ENCODE data around the gene LRRIQ4.
A peak's percentile ranks its signal among the peaks of the same experiment; 100 is the strongest.

Gene LRRIQ4

DNA sequence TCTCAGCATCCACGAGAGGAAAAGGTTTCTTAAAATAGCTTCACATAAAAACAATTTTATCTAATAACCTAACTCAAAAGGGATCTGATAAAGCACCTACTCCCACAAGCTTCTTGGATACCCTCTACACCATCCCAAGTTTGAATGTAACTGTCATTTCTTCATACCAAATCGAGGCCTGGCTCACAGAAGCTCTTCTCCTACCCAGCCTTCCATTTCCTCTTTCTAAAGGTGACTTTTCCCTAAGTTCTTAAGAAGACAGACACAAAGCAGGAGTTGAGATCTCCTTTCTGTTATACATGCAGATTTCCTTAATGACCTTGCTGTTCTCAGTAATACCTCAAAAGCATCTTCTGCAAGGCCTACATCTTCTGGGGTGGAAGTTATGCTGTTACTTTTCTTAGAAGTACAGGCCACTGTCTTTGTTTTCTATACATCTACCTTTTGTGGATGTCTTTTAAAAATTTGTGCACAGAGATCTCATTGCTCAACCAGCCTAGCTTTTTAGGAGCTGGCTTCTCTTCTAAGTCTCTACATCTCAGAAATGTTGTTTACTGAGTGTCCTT, 3.4 kb upstream of the LRRIQ4 start:
- no peak for DNase-seq (ENCODE audit: low read depth in 3 of 3)

DNA sequence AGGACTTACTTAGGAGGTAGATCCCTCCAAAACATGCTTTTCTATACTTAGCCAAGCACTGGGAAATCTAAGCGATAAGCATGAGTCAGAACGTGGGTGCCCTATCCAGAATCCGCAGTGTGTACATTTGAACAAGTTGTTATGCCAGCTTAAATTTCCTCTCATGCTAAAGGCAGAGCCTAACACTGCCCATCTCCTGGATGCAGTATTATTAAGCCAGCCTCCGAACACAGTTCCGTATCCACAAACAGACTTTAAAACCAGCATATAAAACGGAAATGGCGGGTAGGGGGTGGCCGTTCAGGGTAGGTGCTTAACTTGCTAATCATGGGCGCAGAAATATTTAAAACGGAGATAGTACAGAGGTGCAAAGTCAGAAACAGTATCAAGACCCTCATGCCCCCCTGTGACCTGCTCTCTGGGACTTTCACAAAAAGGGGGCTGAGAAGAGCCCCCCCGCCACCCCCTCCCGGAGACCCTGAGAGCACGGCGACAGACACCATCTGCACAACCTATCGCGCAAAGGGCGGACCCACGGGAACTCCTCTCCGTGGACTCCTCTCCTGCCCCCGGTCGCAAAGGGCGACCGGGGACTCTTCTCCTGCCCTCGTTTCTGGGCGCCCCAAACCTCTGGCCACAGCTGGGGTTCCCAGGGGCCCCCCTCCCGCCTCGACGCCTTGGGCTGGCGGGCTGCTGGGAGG, 889 bp upstream of the LRRIQ4 start:
- DNase-seq (ENCODE audit: low read depth in 3 of 3), result no peak

DNA sequence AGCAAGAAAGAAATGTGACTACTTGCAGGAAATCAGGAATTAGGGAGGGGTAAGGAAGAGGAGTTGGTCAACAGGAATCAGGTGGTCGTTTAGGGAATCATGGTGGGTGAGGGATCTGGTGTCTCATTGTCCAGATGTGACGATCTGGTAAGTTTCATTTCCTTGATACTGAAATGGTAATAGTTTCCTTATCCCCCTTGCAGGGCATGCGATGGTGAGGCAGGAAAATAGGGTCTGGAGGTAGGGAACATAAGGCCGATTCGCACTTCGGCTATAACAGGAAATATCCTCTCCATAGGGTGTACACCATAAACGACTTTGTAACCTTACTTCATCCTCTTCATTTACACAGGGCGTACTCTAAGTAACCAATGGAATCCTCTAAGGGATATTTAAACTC, 608 bp downstream of the LRRIQ4 start:
- no peak for DNase-seq (ENCODE audit: low read depth in 3 of 3)

DNA sequence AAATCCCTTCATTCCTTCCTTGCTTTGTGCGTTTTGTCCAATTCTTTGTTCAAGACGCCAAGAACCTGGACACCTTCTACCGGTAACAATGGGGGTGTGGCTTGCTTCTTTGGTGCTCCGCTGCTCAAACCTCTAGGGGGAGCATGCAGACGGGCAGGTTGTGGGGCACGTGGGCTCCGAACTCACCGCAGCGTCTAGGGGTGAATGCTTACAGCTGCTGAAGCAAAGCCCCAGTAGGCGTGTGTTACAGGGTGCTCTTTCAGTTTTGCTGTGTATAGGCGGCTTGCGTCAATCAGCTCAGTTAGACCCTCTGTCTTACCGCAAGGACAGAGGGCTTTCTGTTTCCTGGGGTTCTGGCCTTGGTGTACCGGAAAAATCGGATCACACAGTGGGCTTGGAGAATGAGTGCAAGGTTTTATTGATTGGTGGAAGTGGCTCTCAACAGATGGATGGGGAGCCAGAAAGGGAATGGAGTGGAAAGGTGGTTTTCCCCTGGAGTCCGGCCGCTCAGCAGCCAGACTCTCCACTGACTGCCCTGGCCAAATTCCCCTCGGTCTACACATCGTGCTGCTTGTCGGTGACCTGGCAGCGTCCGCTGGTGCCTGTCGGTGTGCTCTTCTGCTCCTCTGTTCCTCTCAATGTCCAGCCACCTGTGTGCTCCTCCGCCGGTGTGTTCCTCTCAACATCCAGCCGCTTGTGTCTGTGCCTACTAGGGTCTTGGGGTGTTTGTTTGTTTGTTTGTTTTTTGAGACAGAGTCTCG, 1.3 kb downstream of the LRRIQ4 start:
- peak; percentile 45 to 70 (median 45) for DNase-seq (ENCODE audit: low read depth in 3 of 3)

DNA sequence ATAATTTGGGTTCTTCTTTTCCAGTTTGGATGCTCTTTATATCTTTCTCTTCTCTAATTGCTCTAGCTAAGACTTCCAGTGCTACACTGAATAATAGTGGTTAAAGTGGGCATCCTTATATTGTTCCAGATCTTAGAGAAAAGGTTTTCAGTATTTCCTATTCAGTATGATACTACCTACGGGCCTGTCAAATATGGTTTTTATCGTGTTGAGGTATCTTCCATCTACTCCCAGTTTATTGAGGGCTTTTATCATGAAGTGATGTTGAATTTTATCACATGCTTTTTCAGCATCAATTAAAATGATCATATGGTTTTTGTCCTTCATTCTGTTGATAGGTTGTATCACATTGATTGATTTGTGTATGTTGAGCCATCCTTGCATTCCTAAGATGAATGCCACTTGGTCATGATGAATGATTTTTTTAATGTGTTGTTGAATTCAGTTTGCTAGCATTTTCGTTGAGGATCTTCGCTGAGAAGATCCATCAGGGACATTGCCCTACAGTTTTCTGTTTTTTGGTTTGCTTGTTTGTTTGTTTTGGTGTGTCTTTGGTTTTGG, 3.0 kb downstream of the LRRIQ4 start:
- DNase-seq (ENCODE audit: low read depth in 3 of 3), result no peak

DNA sequence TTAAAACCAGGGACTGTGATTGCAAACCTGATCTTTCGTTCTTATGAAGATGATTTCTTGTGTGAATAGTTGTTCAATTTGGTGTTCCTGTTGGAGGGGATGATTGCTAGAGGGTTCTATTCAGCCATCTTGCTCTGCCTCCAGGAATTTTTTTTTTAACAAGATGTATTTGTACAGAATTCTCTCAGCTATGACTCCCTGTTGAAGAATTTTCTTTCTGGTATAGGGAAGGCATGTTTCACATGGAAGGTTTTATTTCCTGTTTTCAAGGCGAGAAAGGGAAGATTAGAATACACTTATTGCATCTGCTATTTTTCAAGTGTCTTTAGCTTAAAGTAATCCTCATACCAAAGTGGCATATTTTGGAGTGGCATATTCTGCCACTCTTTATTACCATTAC, 5.6 kb downstream of the LRRIQ4 start:
- no peak for DNase-seq (ENCODE audit: low read depth in 3 of 3)

DNA sequence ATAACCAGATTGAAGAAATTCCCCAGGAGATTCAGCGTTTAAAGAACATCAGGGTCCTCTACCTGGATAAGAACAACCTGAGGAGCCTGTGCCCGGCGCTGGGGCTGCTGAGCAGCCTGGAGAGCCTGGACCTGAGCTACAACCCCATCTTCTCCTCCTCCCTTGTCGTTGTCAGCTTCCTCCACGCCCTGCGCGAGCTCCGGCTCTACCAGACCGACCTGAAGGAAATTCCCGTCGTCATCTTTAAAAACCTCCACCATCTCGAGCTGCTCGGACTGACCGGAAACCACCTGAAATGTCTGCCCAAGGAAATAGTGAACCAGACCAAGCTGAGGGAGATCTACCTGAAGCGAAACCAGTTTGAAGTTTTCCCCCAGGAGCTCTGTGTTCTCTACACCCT, 9.4 kb downstream of the LRRIQ4 start:
- no peak for DNase-seq (ENCODE audit: low read depth in 3 of 3)

DNA sequence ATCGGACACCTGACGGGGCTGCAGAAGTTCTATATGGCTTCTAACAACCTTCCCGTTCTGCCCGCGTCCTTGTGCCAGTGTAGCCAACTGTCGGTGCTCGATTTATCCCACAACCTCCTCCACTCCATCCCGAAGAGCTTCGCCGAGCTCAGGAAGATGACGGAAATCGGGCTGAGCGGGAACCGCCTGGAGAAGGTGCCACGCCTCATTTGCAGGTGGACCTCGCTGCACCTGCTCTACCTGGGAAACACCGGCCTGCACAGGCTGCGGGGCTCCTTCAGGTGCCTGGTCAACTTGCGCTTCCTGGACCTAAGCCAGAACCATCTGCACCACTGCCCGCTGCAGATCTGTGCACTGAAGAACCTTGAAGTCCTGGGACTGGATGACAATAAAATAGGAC, 9.9 kb downstream of the LRRIQ4 start:
- DNase-seq (ENCODE audit: low read depth in 3 of 3), result no peak

DNA sequence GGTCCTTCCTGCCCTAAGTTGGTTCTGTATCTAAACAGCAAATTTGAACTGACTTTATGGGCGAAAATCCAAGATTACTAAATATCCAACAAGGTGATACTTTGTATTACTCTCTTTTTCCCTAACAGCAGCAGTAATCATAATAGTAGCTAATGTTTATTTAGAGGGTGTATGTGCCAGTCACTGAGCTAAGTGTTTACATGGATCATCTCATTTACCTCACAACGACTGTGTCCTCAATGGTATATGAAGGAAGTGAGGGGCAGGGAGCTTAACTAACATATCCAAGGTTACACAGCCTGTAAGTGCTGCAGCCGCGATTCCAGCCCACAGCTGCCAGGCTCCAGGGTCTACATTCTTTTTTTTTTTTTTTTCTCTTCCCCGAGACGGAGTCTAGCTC, 10.3 kb downstream of the LRRIQ4 start:
- DNase-seq (ENCODE audit: low read depth in 3 of 3), result no peak

DNA sequence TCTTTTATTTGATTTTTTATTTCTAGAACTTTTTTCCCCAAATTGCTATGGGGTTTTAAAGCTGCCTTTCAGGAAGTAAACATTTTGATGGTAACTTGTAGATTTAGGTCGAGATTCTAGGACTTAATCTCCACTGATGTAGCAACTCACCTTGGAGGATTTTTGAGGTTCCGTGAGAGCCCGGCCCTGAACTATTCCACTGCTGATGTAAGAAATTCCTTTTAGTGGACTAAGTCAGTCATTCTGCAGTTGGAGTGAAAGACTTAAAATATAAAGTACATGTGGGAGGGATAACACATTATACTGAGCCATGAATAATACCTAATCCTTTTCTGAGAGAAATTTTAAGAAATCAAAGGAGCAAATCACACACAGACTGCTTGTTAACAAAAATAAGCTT, 12.6 kb downstream of the LRRIQ4 start:
- no peak for DNase-seq (ENCODE audit: low read depth in 3 of 3)

DNA sequence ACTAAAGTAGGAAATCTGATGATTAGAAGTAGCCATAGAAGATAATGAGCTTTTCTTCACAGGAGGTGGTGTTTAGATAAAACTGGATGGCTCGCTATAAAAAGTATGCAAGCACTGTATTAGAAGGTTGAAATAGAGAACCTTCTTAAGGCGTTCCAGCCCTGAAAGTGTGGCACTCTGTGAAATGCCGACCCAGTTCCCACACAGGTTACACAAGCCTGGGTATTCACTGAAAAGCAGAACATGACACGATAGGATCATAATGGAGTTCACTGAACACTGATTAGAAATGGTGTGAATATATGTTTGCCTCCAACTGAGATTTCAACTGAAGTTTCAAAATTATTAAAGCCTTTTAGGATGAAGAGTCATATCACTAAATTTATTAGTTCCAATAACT, 15.0 kb downstream of the LRRIQ4 start:
- no peak for DNase-seq (ENCODE audit: low read depth in 3 of 3)

DNA sequence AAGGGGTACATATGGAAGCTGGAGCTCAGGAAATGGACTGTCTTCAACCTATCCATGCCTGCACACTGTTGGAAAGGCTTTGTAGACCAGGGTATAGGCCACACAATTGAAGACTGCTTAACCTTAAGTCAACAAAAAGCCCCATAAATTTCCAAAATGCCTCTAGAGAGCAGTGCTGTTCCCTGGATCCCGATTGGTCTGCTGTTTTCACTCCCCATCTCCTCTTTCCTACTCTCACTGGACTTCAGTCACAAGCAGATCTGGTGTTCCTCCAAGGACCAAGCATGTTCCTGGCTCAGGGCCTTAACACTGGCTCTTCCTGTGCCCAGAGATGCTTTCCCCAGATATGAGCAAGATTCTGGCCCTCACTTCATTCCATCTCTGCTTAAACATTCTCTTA, 22.9 kb downstream of the LRRIQ4 start:
- DNase-seq (ENCODE audit: low read depth in 3 of 3), result no peak

DNA sequence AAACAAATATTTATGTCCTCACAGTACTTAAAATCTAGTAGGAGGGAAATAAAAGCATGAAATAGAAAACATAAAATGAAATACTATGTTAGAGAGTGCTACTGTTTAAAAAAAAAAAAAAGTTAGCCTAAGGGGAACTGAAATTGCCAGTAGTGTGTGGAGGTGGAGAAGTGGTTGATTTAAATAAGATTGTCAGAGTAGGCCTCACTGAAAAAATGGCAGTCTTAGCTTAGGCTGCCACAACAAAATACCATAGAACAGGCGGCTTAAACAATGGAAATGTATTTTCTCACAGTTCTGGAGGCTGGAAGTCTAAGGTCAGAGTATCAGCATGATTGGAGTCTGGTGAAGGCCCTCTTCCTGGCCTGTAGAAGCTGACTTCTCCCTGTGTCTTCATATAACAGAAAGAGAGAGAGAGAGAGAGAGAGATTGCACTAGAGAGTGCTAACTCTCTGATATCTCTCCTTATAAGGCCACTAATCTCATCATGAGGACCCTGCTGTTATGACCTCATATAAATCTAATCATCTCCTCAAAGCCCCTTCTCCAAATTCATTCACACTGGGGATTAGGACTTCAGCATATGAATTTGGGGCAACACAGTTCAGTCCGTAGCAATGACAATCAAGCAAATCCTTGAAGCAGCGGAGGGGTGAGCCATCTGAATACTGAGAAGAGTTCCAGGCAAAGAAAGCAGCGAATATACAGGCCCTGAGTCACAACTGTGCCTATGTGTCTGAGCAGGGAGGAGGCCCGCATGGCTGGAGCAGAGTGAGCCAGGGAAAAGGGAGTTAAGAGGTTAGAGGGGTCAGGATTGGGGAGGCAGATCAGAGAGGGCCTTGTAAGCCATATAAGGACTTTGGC, 23.6 kb downstream of the LRRIQ4 start:
- no peak for DNase-seq (ENCODE audit: low read depth in 3 of 3)

DNA sequence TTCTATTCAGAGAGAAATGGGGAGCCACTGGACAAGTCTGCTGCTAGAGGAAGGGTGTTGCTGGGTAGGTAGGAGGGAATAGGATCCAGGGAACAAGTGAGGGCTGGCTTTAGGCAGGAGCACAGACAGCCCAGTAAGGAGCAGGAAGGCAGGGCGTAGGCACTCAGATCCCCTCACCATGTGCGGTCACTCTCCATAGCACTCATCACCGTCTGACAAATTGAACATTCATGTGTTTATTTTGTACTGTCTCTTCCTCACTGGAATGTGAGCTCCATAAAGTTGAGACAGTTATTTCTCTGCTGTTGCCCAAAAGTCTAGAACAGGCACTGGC, 24.2 kb downstream of the LRRIQ4 start:
- DNase-seq (ENCODE audit: low read depth in 3 of 3), result no peak

DNA sequence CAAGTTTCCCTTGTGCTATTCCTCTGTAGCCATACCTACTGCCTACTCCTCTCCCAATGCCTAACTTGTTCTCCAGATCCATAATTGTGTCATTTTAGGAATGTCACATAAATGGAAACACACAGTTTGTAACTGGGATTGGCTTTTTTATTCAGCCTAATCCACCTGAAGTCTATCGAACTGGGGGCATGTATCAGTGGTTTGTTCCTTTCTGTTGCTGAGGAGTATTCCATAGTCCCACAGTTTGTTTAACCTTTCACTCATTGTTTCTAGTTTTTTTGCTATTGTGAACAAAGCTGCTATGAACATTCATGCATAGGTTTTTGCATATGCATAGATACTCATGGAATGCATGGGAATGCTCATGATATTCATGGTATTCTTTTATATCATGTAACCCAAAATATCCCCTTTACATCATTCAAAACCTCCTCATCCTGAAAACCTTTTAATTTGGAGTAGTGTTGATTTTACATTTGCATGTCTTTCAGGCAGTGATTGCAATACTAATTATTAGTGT, 25.9 kb downstream of the LRRIQ4 start:
- no peak for DNase-seq (ENCODE audit: low read depth in 3 of 3)

DNA sequence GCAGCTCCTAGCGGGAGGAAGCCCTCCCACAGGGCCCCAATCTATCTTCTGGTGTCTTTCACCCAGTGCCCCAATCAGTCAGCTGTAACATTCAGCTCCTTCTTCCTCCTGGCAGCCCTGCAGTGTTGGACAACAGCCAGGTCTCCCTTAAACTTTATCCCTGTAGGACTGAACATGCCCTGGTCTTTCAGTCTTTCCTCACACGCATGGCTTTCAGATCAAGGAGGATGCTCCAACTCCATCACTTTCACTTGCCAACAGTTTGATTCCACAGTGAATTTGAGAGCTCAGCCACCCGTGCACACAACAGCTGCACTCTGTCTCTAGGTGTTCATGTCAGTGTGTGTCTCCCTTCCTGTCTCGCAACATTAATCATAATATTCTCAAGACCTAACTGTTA, 28.5 kb downstream of the LRRIQ4 start:
- DNase-seq (ENCODE audit: low read depth in 3 of 3), result no peak

DNA sequence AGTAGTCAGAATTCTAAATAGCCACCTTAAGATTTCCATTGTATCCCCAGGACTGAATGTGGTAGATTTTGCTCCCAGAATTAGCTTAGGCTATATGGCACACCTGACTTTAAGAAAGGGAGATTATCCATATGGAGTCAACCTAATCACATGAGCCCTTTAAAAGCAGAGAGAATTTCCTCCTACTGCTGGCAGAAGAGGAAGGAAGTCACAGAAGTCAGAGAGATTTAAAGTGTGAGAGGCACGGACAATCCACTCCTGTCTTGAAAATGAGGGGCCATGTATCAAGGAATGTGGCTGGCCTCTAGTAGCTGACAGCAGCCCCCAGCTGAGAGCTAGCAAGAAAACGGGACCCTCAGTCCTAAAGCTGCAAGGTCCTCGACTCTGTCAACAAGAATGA, 30.3 kb downstream of the LRRIQ4 start:
- DNase-seq (ENCODE audit: low read depth in 3 of 3), result no peak

DNA sequence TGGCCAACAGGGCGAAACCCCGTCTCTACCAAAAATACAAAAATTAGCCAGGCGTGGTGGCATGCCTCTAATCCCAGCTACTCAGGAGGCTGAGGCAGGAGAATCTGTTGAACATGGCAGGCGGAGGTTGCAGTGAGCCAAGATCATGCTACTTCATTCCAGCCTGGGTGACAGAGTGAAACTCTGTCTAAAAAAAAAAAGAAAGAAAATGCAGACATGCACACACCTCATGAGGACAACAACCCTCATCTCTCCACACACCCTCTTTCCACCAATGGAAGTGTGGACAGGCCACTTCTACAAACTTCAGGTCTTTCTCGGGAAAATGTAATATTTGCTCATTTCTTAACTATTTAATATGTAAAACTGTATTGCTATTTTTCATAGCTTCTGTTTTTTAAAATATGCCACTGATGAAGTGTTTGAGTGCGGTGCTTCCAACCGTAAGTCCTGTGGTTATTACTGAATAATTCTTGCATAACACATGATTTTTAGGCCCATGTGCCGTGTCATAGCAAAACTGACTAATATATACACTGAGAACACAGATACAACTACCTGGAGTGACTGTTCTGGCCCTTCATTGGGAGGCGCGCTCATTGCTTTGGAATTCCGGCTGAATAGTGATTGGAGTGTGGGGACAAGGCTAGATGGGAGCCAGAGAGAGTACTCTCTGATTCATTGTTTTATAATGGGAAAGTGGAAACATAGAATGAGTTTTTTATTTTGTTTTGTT, 34.0 kb downstream of the LRRIQ4 start:
- DNase-seq (ENCODE audit: low read depth in 3 of 3), result no peak

DNA sequence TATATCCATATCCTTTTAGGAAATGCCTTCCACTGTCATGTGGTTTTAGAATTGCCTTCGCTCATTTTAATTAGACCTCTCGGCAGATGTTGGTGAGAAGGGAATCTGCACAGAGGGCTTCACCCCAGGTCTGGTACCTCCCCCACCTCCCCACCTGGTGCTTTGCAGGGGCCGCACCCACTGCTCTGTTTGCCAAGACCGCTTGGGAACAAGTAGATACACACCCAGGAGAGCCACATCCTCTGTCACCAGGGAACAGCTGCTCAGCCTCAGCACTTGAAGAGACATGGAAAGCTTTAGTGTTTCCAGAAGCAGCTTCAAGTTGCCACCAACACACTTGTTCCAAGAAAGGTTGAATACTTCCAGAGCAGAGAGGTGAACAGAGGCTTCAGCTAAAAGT, 35.2 kb downstream of the LRRIQ4 start:
- no peak for DNase-seq (ENCODE audit: low read depth in 3 of 3)

DNA sequence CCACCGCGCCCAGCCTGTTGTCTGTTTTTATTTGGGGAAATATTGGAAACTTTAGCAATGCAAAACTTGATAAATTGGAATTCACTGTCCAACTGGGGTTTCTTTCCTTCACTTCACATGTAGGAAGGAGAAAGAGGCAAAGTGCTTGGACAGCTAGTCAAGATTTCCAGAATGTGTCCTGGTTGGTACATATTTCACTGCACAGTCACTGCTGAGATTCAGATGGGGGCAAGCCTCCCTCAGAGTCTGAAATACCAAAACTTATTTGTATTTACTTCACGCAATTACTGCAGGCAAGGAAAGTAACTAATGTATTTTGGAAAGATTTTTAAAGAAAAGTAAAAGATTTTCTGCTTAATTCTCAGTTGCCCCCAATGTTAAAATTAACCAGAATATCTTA, 36.1 kb downstream of the LRRIQ4 start:
- no peak for DNase-seq (ENCODE audit: low read depth in 3 of 3)

DNA sequence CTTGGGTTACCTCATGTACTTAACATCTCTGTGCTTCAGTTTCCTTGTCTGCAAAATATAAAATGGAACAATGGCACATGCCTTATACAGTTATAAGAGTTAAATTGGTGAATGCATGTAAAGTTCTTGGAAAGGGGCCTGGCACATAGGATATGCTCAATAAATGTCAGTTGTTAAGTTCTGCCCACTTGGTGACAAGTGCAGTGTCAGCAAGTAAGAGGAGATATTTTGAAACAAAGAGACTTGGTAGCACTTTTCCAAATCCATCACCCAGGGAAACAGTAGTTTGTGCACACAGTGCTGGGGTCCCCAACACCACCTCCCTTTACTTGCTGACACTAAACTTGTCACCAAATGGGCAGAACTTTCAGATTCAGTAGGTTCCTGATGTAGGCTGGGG, 37.9 kb downstream of the LRRIQ4 start:
- no peak for DNase-seq (ENCODE audit: low read depth in 3 of 3)
